NCI-H748 treated with DMSO at 0.1 percent for 48 hours (cell line): Measurements from ENCODE around the gene CSPG5.

ENCODE experiments used
- DNase-seq: peaks from one replicate; lab custom pipeline; 2025; lab: John Stamatoyannopoulos, UW

Gene CSPG5

DNA sequence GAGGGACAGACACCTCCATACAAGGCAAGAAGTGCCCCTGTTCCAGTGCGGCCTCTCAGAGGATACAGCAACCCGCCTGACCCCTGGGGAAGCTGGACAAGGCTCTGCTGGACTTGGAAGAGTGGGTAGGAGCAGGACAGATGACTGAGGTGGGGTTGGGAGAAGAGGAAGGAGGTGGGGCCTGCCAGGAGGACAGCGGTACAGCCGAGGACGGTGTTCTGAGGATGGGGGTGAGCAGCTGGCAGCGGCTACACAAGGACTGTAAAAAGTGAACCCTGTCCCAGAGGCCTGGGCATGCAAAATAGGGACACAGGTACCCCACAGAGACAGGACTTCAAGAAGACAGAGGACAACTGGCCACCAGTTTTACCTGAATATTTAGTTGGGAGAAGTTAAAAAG is 41.7 kb downstream of the CSPG5 start:
- no peak for DNase-seq

DNA sequence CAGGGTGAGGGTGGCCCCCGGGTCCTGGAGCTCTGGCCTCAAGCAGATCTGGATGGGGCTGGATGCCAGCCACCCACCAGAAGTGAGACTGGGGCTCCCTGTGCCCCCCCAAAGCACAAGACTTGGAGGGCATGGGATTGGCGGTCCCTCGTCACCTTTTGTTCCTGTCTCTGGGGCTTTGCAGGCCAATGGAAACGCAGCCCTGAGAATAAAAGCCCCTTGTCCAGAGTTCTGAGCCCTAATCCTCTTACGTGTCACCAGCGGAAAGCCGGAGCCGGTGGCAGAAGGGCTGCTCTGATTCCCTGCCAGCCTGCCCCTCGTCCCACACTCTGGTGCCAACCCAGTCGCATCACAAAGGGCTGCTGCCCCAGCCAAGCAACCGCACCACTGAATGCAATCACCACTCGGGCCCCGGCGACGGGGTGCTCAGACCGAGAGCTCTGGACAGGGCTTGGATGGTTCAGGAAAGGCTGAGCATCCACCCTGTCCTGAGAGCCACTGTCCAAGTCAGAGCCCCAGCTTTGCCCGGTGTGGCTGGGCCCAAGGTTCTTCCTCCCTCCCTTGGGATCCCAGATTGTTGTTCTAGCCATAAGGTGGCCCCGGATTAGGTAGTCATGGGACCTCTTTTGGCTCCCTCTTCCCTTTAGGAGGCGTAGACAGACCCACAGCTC is 42.3 kb downstream of the CSPG5 start:
- no peak for DNase-seq

DNA sequence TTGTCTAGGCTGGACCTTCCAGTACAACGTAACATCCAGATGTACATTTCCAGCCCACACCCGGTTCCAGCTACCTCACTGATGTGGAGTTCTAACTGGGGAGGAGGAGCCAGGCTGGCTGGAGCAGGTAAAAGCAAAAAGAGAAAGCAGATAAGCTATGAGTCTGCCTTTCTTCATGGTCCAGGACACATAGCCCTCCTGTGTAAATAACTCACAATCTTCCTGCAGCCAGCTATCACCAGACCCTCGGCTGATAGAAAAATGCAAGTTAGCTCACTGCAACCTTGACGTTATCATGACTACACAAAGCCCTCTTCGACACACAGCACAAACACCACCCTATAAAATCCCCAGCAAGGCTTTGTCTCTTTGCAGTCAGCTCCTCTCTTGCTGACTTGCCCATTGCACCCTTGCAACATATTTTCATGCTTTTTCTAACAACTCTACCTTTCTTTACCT is 44.6 kb downstream of the CSPG5 start:
- no peak for DNase-seq

DNA sequence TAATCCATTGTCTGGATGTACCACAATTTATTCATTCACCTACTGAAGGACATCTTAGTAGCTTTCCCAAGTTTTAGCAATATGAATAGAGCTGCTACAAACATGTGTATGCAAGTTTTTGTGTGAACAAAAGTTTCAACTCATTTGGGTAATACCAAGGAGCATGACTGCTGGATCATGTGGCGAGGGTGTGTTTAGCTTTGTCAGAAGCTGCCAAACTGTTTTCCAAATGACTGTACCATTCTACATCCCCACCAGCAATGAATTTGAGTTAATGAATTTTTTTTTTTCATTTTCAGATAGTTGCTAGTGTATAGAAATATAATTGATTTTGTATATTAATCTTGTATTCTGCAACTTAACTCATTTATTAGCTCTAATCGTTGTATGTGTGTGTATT is 45.2 kb downstream of the CSPG5 start:
- DNase-seq, result no peak

DNA sequence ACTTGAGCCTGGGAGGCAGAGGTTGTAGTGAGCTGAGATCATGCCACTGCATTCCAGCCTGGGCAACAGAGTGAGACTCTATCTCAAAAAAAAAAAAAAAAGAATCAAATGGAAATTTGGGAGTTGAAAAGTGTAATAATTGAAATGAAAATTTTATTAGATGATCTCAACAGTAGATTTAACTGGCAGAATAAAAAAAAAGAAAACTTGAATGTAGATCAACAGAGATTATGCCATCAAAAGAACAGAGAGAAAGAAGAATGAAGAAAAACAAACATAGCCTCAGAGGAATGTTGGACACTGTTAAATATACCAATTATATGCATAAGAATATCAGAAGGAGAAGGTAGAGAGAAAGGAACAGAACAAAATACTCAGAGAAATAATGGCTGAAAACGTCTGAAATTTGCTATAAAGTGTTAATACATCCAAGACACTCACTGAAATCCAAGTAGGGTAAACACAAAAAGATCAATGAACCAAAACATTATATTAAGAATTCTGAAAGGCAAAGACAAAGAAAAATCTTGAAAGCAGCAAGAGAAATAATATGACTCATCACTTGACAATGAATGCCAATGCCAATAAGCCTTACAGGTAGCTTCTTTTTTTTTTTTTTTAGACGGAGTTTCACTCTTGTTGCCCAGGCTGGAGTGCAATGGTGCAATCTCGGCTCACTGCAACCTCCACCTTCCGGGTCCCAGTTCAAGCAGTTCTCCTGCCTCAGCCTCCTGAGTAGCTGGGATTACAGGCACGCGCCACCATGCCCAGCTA is 50.5 kb downstream of the CSPG5 start:
- no peak for DNase-seq

DNA sequence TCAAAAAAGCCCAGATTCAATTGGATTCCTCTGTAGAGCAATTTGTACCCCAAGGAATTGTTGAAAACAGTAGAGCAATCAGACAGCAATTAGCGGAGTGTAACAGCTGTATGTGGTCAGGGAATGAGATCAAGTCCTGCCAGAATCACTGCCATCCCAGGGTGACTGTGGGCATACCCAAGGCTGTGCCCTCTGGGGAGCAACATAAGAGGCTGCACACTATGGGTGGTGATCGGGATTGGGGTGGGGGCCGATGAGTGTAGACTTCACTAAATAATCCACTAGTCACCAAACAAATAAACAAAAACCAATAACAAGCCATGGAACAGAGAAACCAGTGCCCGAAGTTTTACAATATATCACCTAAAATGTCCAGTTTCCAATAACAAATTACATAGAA is 53.0 kb downstream of the CSPG5 start:
- no peak for DNase-seq

DNA sequence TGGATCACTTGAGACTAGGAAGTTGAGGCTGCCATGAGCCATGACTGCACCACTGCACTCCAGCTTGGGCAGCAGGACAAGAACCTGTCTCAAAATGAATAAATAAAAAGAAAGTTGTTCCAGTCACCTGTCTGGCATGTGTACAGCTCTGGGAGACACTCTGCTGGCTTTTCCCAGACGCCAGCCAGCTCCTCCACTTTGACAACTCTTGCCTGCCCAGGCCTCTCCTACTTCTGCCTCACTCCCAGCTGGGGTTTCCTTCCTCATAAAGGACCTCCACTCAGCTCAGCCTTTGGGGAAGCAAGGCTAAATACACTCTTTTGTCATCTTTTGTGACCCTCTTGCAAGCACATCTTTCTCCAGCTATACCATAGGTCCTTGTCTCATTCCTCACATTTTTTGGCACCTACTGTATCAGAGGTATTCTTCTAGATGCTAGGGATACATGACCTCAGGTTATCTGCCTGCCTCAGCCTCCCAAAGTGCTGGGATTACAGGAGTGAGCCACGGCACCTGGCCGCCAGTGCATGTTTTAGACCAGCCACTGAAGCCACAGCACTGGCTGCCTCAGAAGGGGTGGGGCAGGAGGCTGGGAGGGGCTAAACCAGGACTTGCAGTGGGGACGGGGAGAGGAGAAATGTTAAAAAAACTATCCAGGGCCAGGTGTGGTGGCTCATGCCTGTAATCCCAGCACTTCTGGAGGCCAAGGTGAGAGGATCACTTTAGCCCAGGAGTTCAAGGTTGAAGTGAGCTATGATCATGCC is 55.2 kb downstream of the CSPG5 start:
- no peak for DNase-seq

DNA sequence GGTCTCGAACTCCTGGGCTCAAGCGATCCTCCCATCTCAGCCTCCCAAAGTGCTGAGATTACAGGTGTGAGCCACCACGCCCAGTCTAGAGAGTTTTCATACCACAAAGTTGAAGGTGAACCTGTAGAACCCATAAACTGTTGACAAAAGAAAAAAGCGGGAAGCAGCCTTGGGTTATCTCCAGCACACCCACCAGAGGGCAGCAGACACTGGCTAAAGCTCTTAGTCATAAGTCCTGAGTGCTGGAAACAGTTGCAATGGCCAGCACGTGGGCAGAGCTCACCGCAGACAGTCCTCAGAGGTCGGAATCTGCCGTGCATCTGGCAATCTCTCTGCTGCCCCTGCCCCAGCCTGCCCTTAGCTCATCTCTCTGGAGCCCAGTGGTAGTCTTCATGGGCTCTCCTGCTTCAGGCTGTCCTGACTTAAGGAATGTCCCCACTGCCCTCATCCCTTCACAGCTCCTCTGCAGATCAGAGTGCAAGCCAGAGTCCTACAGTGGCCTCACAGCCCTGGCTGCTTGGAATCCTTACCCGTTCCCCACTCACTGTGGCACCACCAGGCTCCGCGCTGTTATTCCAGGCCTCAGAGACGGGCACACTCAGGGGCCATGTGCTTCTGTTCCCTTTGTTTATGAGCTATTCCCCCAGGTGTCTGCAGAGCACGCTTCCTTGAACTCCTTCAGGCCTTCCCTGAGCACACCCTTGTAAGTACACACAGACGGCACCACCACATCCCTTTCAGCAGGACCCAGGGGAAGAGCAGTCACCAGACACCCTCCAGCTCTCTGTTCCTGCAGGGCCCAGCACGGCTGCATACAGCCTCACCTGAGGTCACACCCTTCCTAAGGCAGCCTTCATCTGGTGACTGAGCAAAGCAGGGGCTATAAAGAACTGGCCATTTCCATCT is 56.3 kb downstream of the CSPG5 start:
- peak; percentile 74 for DNase-seq

DNA sequence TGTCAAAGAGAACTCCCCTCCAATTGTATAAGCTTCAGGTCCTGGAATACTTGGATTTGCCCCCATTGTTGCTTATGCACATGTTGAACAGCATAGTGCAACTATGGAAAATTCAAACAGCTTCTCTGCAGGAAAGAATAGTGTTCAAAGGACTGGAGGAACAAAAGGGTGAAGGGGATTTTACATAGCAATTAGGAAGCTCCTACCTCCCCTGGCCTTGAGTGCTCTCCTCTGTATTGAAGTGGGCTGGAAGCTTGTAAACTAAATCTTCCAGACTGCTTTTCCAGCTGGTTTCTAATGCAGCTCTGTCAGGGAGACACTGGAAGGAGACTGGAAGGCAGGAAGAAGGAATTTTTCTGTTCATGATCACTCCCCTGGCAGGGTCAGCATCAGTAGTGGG is 57.9 kb downstream of the CSPG5 start:
- no peak for DNase-seq

DNA sequence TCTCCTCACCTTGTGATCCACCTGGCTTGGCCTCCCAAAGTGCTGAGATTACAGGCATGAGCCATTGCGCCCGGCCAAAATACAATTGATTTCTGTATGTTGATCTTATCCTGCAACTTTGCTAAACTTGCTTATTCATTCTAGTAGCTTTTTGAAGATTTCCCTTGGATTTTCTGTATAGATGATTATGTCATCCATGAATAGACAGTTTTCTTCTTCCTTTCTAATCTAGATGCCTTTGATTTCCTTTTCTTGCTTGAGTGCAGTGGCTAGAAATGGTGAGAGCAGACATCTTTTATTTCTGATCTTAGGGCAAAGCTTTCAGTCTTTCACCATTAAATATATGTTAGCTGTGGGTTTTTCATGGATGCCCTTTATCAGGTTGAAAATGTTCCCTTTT is 60.7 kb downstream of the CSPG5 start:
- no peak for DNase-seq

DNA sequence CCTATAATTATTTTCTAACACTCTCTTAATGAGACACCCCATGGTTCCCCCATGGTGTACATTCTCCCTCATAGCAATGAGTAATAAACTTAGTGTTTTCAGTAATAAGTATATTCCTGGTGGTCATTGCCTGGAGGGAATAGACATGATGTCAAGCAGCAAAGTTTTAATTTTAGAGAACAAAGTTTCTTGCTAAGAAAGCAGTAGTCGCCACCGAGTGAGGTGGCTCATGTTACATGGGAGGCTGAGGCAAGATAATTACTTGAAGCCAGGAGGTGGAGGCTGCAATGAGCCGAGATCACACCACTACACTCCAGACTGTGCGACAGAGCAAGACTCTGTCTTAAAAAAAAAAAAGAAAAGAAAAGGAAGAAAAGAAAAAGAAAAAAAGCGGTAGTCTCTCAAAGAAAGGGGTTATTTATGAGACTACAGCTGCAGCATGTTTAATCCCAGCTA is 62.8 kb downstream of the CSPG5 start:
- no peak for DNase-seq

DNA sequence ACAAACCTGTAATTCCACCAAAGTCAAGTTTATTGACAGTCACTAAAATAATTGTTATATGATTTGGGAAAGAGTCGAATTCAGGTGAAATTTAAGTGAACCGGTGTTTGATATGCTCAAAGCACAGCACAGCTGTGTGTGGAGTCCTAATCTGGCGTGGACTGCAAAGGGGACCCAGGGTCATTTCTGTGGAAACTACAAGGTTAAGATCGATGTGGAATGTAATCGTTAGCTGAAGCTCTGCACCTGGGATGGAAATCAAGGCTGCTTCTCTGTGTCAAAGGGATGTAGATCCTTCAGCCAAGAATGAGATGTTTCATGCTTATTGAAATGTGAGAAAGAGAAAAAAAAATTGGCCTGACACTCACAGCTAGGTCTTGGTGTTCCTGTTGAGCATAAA is 63.6 kb downstream of the CSPG5 start:
- DNase-seq, result no peak

DNA sequence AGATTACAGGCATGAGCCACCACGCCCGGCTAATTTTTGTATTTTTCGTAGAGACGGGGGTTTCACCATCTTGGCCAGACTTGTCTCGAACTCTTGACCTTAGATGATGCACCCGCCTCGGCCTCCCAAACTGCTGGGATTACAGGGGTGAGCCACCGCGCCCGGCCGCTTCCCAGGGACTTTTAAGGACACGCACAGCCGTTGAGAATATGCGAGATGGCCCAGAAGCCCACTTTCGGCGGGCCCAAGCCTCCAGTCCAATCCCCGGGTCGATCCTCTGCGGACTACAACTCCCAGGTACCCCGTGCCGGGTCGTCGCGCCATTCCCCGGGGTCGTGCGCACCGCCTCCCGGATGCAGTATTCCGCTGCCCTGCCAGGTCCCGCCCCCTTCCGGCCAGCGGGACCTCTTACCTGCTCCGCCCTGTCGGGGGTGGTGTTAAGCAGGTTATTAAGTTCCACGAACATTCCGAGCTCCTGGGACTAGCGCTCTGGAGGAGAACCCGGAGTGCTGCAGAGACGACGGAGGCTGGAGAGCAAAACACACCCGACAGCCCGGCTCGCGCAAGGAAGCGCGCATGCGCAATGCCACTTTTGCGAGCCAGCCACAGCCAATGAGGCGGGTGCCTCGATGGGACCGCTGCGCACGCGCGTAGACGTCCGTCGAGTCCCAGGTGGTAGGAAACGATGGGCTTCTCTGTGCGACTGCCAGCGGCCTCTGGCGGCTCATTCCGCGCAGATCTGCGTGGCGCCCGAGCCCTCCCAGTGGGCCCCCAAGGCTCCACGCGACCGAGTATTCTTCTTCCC is 65.3 kb downstream of the CSPG5 start, which contains the start of gene ELP6:
Gene ELP6, minus strand, starts transcription at position 588 of the 805 bp plus-strand sequence. Its CDS starts 122 bp downstream, at position 466.
- DNase-seq, result peak; percentile 79

DNA sequence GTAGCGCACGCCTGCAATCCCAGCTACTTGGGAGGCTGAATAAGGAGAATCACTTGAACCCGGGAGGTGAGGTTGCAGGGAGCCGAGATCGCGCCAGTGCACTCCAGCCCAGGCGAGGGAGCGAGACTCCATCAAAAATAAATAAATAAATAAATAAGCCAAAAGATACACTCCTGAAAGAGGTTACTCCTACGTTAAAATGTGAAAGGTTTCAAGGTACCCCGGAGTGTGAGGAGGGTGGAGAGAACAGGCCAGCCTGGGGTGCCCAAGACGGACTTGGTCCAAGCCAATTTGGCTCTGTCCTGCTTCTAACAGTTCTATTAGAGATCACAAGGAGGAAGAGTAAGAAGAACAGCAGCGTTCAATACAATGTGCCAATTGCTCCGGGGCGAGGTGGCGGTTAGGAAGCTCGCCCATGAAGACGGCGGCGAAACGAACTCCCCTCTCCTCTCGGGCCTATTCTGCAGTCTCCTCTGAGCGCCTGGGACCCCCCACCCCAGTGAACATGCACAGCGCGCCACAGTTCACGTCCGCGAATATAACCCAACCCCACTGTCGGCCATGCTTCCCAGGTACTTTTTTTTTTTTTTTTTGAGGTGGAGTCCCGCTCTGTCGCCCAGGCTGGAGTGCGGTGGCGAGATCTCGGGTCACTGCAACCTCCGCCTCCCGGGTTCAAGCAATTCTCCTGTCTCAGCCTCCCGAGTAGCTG is 66.1 kb downstream of the CSPG5 start:
- no peak for DNase-seq
